Measurements from ENCODE around the gene INTS1.

DNA sequence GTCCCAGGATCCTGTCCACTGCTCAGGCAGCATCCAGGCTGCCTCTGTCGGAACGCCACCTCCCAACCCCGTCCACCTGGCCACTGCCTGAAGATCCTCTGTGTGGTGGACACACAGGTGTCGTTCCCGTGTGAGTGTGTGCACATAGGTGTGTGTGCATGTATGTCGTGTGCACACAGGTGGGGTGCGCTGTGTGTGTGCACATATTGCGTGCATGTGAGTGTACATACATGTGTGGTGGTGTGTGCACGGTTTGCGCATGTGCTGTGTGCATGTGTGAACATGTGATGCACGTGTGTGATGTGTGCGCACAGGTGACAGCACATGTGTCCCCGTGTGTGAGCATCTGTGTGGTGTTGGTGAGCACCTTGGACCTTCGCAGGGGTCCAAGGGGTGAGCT, 44.8 kb upstream of the INTS1 start:
- TF ChIP-seq NFRKB (IDR thresholded peaks at IDR 0.05) = no peak
- TF ChIP-seq FOXK2 (IDR thresholded peaks at IDR 0.05) = no peak
- no peak for TF ChIP-seq PKNOX1 (IDR thresholded peaks at IDR 0.05)
- no peak for TF ChIP-seq ELF4 (IDR thresholded peaks at IDR 0.05)
- no peak for TF ChIP-seq L3MBTL2 (conservative IDR thresholded peaks at IDR 0.05)
- no peak for TF ChIP-seq TARDBP (IDR thresholded peaks at IDR 0.05)
- TF ChIP-seq SP1 (IDR thresholded peaks at IDR 0.05) = no peak
- no peak for TF ChIP-seq FOXM1 (IDR thresholded peaks at IDR 0.05; ENCODE audit: borderline replicate concordance)
- no peak for TF ChIP-seq HDGF (IDR thresholded peaks at IDR 0.05; ENCODE audit: borderline replicate concordance)
